SK-N-SH (cell line): ENCODE results near the gene MFAP4. TPM values are rescaled to one million over a fixed set of nuclear protein-coding genes. Genes with fewer than 3 reads are reported as not detected.

Experiments used
- CTCF ChIA-PET: fragments of 300-600, 350-600 bp; formaldehyde crosslinking; extraction: SDS; loops from one replicate; lab custom pipeline; 2021; lab: Yijun Ruan, JAX
- POLR2A ChIA-PET: fragments of 350-600 bp; sonication (Branson Sonifier 250); formaldehyde crosslinking; extraction: SDS; loops from one replicate; lab custom pipeline; 2020; ENCODE audit warnings: antibody characterized with exemption, inconsistent platforms; lab: Yijun Ruan, JAX
- DNase-seq: peaks from one replicate; pipeline ENCODE4 v3.0.0; 2012
- H2AFZ ChIP-seq: fragments of 200-600 bp; sonication (generic); 2 replicates; pipeline ENCODE4 v1.8.1; 2016; ENCODE audit warnings: antibody characterized with exemption, mild to moderate bottlenecking, low read depth
- H3F3A ChIP-seq: fragments of 200-600 bp; sonication (generic); replicated peaks from 2 replicates; pipeline ENCODE3; 2016; ENCODE audit warnings: antibody characterized with exemption, mild to moderate bottlenecking; ENCODE audit not compliant: insufficient read depth
- H3K27ac ChIP-seq, 2 experiments: fragments of 200-500 bp in 1 of 2; fragments of 200-600 bp in 1 of 2; sonication (Bioruptor generic) in 1 of 2; sonication (generic), shearing (Covaris generic) in 1 of 2; 2 replicates each; pipeline versions ENCODE4 v1.5.1 to v1.6.1; 2014 to 2016; ENCODE audit warnings: low read depth in 2 of 2, inconsistent platforms in 1 of 2, low read length in 1 of 2, mild to moderate bottlenecking in 1 of 2, mixed read lengths in 1 of 2
- H3K27me3 ChIP-seq: fragments of 200-600 bp; sonication (generic), shearing (Covaris generic); 2 replicates; pipeline ENCODE4 v1.6.1; 2016; ENCODE audit warnings: mixed run types; ENCODE audit not compliant: insufficient read depth
- H3K36me3 ChIP-seq, 2 experiments: fragments of 200-500 bp in 1 of 2; fragments of 200-600 bp in 1 of 2; sonication (Bioruptor generic) in 1 of 2; sonication (generic) in 1 of 2; replicated peaks in 1 of 2; 2 replicates each; pipeline versions ENCODE3 to v1.5.1; 2014 to 2016; ENCODE audit warnings: low read length in 1 of 2, mild to moderate bottlenecking in 1 of 2; ENCODE audit not compliant: insufficient read depth in 2 of 2, control insufficient read depth in 1 of 2
- H3K4me1 ChIP-seq, 2 experiments: fragments of 200-500 bp in 1 of 2; fragments of 200-600 bp in 1 of 2; sonication (Bioruptor generic) in 1 of 2; sonication (generic), shearing (Covaris generic) in 1 of 2; 2 replicates each; pipeline versions ENCODE4 v1.5.1 to v1.6.1; 2014 to 2016; ENCODE audit warnings: low read depth in 1 of 2, low read length in 1 of 2, mixed run types in 1 of 2; ENCODE audit not compliant: insufficient read depth in 2 of 2, control insufficient read depth in 1 of 2
- H3K4me2 ChIP-seq: fragments of 200-600 bp; sonication (generic), shearing (Covaris generic); 2 replicates; pipeline ENCODE4 v1.6.1; 2017; ENCODE audit warnings: mixed run types
- H3K4me3 ChIP-seq, 2 experiments: fragments of 200-500 bp in 1 of 2; fragments of 200-600 bp in 1 of 2; sonication (Bioruptor generic) in 1 of 2; sonication (generic), shearing (Covaris generic) in 1 of 2; 2 replicates each; pipeline versions ENCODE4 v1.5.1 to v1.8.1; 2014 to 2016; ENCODE audit warnings: low read depth in 2 of 2, inconsistent platforms in 1 of 2, low read length in 1 of 2, mild to moderate bottlenecking in 1 of 2, mixed read lengths in 1 of 2, moderate library complexity in 1 of 2
- H3K79me2 ChIP-seq: fragments of 200-600 bp; sonication (generic); 2 replicates; pipeline ENCODE4 v1.8.1; 2017; ENCODE audit warnings: mild to moderate bottlenecking; ENCODE audit not compliant: insufficient read depth
- H3K9ac ChIP-seq: fragments of 200-600 bp; sonication (generic); 2 replicates; pipeline ENCODE4 v1.6.1; 2017; ENCODE audit warnings: mixed run types
- H3K9me2 ChIP-seq: fragments of 200-600 bp; sonication (generic); 2 replicates; pipeline ENCODE4 v1.6.1; 2017; ENCODE audit warnings: mixed run types
- H3K9me3 ChIP-seq: fragments of 200-600 bp; sonication (generic); 2 replicates; pipeline ENCODE4 v1.6.1; 2017; ENCODE audit warnings: mixed run types, mild to moderate bottlenecking, moderate library complexity
- H4K20me1 ChIP-seq: fragments of 200-600 bp; sonication (generic); 2 replicates; pipeline ENCODE4 v1.6.1; 2017; ENCODE audit warnings: mild to moderate bottlenecking, mixed run types; ENCODE audit not compliant: insufficient read depth
- CTCF ChIP-seq: fragments of 200-600 bp; sonication (generic); IDR thresholded peaks from 2 replicates; pipeline ENCODE4 v1.6.1; 2017; ENCODE audit warnings: antibody characterized with exemption, mild to moderate bottlenecking, moderate library complexity
- FOXM1 ChIP-seq: IDR thresholded peaks from 2 replicates; pipeline ENCODE4 v1.4.0; 2012; ENCODE audit warnings: low read depth, mild to moderate bottlenecking
- GABPA ChIP-seq: IDR thresholded peaks from 2 replicates; pipeline ENCODE4 v1.4.0; 2012; ENCODE audit warnings: low read depth, mild to moderate bottlenecking
- JUND ChIP-seq: IDR thresholded peaks from 2 replicates; pipeline ENCODE4 v1.4.0; 2012
- MEF2A ChIP-seq: IDR thresholded peaks from 2 replicates; pipeline ENCODE4 v1.4.0; 2012; ENCODE audit warnings: low read depth, borderline replicate concordance
- REST ChIP-seq: IDR thresholded peaks from 2 replicates; pipeline ENCODE4 v1.6.1; 2012; ENCODE audit warnings: mild to moderate bottlenecking, low read depth, low read length, moderate library complexity
- SIN3A ChIP-seq: IDR thresholded peaks from 2 replicates; pipeline ENCODE4 v1.6.1; 2012; ENCODE audit warnings: low read depth, mild to moderate bottlenecking, low read length, moderate library complexity, borderline replicate concordance
- TEAD4 ChIP-seq: IDR thresholded peaks from 2 replicates; pipeline ENCODE4 v1.4.0; 2012; ENCODE audit warnings: mild to moderate bottlenecking, borderline replicate concordance; ENCODE audit not compliant: insufficient read depth
- USF1 ChIP-seq: IDR thresholded peaks from 2 replicates; pipeline ENCODE4 v1.4.0; 2012; ENCODE audit warnings: low read depth, borderline replicate concordance
- YY1 ChIP-seq: IDR thresholded peaks from 2 replicates; pipeline ENCODE4 v1.4.0; 2012; ENCODE audit warnings: low read depth, mild to moderate bottlenecking
- WGBS: methylation state at CpG from one replicate; pipeline ENCODE4 v1.1.6; 2017; ENCODE audit warnings: low lambda C conversion rate; 5-methylcytosine and 5-hydroxymethylcytosine counted together
- polyA plus RNA-seq, 3 experiments: library from polyadenylated mRNA; depleted of rRNA; stranded (reverse); fragments of >200 nt; gene quantifications; 2 replicates each; pipeline ENCODE4 v1.2.3, GENCODE V29; 2012

MFAP4 gene
- polyA plus RNA-seq, 1 of the 3 experiments (the other 2 are of a cell fraction), result 120 TPM

DNA sequence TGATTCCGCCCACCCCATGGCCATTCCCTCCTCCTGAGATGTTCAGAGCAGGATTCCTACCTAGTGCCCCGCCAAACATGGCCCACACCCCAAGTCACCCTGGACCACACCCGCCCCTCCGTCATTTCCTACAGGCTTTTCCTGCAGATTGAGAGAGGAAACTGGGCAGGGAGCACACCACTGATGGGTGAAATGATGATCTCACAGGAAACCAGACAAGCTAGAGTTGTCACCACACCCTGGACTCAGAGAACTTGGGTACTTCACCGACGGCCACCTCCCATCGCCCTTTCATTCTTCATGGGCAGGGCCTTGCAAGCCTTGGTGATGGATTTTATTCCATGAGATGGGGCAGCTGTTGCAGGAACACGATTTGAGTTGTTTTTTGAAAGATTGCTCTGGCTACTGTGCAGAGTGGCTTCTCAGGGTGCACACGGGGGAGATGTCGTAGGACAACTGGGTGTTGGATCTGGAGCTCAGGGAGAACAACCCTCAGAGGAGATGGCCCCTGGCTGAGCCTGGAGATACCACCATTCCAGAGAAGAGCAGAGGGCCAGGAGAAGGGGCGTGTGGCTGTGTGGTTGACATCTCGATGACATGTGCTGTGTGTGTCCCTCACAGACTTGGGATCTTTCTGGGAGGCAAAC, 17.0 kb downstream of the MFAP4 start (continued):
- TF ChIP-seq TEAD4, result no peak

GRCh38 chr17:19369107-19369778, 17.7 kb downstream of the MFAP4 start:
- Histone ChIP-seq H3K4me2 (no peak overlapping the region), H3K9me3 (no peaks in the 10 kb centered on the region), H4K20me1 (no peaks in the 10 kb centered on the region), H3K79me2 (no peaks in the 10 kb centered on the region), H3K9ac (no peak overlapping the region), H3K4me3 (no peak overlapping the region), H3K36me3 (no peaks in the 10 kb centered on the region), H3K4me1 (peaks cover 5 to 13% of the 10 kb centered on the region in 2 experiments; a peak in 1 of 4 replicates), H3K27ac (no peak overlapping the region), H2AFZ (no peak overlapping the region), H3K27me3 (no peaks in the 10 kb centered on the region), H3K9me2 (no peaks in the 10 kb centered on the region), H3F3A (peaks cover 7% of the 10 kb centered on the region)
- ChIA-PET POLR2A (interaction anchor here (1.7 kb wide), 1 partner anchor 9 kb away, joined by 4 read pairs; the partner anchor contains the start of gene MAPK7), CTCF (interaction anchor here (1.2 to 2.5 kb wide), 3 partner anchors 59 to 397 kb away, joined by 3 to 20 read pairs (median 4); no protein-coding TSS in a partner anchor)
- no peak for DNase-seq
- 95% methylated on average over 16 of the region's 16 CpGs for WGBS
- TF ChIP-seq USF1 (no peak), REST (no peak), GABPA (no peak), TEAD4 (no peak), FOXM1 (no peak), SIN3A (no peak), CTCF (no peak), MEF2A (no peak), JUND (no peak), YY1 (no peak)
